AG08395 (cell line): ENCODE measurements around the gene GREB1L.
"Not testable (repeated sequence)": the region's sequence is repeated elsewhere in the genome, so short reads cannot be mapped to it uniquely, and the experiment has no call there.

Experiments used
- DNase-seq: peaks from one replicate; pipeline ENCODE4 v3.0.0; 2012; ENCODE audit warnings: mixed read lengths, low spot score

GREB1L gene

GRCh38 chr18:21264651-21265050 lies 22.6 kb downstream of the GREB1L start:
- no peak for DNase-seq

- DNase-seq = no peak
Observed at GRCh38 chr18:21265971-21266673, 24.1 kb downstream of the GREB1L start.

GRCh38 chr18:21267400-21267799 lies 25.4 kb downstream of the GREB1L start:
- no peak for DNase-seq

- DNase-seq = no peak
Observed at GRCh38 chr18:21269349-21269748, 27.3 kb downstream of the GREB1L start.

- no peak for DNase-seq
Observed at GRCh38 chr18:21270453-21270852, 28.4 kb downstream of the GREB1L start.

GRCh38 chr18:21272016-21272579 lies 30.1 kb downstream of the GREB1L start:
- DNase-seq = no peak

- no peak for DNase-seq
Observed at GRCh38 chr18:21273568-21273967, 31.5 kb downstream of the GREB1L start.

- DNase-seq = no peak
Observed at GRCh38 chr18:21275645-21276044, 33.6 kb downstream of the GREB1L start.

- no peak for DNase-seq
Observed at GRCh38 chr18:21277578-21277977, 35.5 kb downstream of the GREB1L start.

- not testable (repeated sequence) for DNase-seq
Observed at GRCh38 chr18:21278218-21278617, 36.2 kb downstream of the GREB1L start.

- DNase-seq = peak; percentile 13
Observed at GRCh38 chr18:21281603-21282002, 39.6 kb downstream of the GREB1L start.

GRCh38 chr18:21284540-21284939 lies 42.5 kb downstream of the GREB1L start:
- no peak for DNase-seq

GRCh38 chr18:21289827-21290226 lies 47.8 kb downstream of the GREB1L start:
- no peak for DNase-seq

- DNase-seq = no peak
Observed at GRCh38 chr18:21291106-21291505, 49.1 kb downstream of the GREB1L start.

GRCh38 chr18:21293479-21293878 lies 51.4 kb downstream of the GREB1L start:
- DNase-seq = no peak

- DNase-seq = no peak
Observed at GRCh38 chr18:21295101-21295500, 53.1 kb downstream of the GREB1L start.

GRCh38 chr18:21296045-21296444 lies 54.0 kb downstream of the GREB1L start:
- no peak for DNase-seq

GRCh38 chr18:21298351-21298750 lies 56.3 kb downstream of the GREB1L start:
- DNase-seq = no peak

- no peak for DNase-seq
Observed at GRCh38 chr18:21300035-21300907, 58.2 kb downstream of the GREB1L start.

- no peak for DNase-seq
Observed at GRCh38 chr18:21300908-21301200, 58.8 kb downstream of the GREB1L start.

- DNase-seq = no peak
Observed at GRCh38 chr18:21303445-21303844, 61.4 kb downstream of the GREB1L start.

GRCh38 chr18:21303895-21304294 lies 61.9 kb downstream of the GREB1L start:
- DNase-seq = no peak

- no peak for DNase-seq
Observed at GRCh38 chr18:21305621-21306020, 63.6 kb downstream of the GREB1L start.
